Activated T-cell treated with anti-CD3 and anti-CD28 coated beads for 48 hours (primary cell): ENCODE measurements around the gene METTL16.
A peak's percentile ranks its signal among the peaks of the same experiment; 100 is the strongest.

Experiments used
- DNase-seq: peaks from one replicate; pipeline ENCODE4 v3.0.0-alpha.2; 2020; ENCODE audit warnings: low read depth

The METTL16 gene

DNA sequence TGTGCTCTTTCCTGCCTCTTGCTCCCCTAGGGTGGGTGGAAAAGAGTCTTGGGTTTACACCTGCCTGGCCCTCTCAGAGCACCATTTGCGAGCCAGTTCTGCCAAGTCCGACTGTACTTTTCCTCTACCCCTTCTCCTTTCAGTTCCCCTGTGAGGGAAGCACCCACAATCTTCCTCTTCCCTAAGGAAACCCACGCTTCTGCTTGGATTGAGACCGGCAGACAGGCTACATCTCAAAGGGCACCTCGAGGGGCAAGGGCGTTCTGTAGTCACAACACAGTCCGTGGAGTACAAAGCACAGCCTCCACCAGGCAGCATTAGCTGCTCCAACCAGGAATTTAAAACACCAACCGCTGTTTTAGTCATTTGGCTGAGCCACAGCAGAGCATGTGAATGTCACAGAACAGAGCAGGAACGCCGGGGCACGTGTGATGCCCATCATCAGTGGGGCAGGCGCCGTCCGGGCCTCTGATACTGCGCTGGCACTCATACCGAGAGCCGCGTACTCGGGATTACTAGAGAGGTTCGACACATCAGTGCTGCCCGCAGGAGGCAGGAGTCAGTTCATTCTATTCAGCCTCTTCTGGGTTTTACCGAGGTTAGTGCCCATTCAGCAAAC lies 97.1 kb downstream of the METTL16 start:
- DNase-seq, result no peak

DNA sequence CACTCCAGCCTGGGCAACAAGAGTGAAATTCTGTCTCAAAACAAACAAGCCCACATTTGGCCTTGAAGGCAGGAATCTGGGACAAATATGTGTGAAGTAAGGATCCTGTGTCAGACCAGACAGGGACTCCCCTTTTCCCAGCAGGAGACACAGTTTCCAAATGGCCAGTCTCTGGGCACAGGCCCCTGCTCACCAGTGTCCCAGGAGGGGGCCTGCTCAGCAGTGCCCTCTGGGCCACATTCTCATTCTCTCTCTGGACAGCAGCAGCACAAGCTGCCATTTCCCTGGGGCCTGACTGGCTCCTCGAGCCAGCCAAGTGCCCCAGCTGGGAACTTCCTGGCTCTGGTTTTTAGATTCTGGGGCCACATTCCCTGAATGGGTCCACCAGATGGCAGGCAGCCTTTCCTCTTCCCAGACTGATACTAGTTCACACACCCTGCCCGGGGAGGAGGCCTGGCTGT lies 99.1 kb downstream of the METTL16 start:
- DNase-seq, result no peak

DNA sequence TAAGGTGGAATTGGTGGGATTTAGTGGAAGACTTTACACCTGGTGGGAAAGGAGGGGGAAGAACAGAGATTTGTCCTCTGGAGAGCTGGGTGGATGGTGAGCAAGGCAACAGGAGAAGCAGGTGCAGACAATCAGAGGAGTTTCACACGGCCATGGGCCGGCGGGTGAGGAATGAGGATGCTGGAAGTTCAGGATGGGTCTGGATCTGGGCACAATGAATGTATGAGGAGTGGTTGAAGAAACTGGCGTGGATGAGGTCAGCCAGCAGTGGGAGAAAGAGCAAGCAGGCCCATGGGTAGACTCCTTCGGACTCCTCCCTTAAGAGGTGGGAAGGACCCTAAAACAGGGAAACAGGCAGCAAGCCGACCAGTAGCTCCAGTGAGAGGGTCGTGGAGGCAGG lies 100.7 kb downstream of the METTL16 start:
- DNase-seq, result no peak

DNA sequence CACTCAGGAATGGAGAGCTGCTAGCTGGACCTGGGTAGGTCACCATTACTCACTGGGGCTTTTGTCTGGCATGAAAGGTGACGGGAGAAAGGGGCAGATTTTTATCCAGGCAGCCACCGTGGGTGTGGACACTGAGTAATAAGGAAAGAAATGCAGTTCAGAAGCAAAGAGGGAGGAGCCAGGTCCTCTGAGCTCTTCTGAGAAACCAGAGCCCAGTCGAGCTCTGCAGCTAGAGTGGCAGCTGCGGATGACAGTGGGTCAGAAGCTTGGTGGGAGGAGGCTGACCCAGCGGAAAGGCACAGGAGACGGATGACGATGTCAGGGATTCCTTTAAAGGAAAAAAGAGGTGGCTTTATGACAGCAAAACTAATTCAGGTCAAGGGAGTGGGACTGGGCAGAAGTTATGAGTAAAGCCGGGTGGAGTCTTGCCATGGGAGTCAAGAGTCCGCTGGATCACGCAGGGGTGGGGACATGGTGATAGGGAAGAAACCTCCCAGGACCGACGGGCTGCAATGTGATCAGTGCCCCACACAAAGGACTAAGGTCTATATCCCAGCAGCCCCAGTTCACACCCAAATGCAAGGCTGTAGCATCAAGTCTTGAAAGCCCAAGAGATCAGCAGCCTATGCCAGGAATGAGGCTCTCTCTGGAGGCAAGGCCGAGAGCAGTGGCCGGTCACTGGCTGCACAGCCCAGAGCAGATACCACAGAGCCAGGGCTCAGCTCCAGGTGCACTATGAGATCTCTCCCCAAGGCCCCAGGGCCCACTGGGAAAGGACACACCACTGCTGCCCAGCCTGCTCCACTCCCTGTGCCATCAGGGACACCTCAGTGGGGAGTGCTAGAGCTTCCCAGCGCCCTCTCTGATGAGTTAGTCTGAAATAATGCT lies 104.5 kb downstream of the METTL16 start:
- no peak for DNase-seq

DNA sequence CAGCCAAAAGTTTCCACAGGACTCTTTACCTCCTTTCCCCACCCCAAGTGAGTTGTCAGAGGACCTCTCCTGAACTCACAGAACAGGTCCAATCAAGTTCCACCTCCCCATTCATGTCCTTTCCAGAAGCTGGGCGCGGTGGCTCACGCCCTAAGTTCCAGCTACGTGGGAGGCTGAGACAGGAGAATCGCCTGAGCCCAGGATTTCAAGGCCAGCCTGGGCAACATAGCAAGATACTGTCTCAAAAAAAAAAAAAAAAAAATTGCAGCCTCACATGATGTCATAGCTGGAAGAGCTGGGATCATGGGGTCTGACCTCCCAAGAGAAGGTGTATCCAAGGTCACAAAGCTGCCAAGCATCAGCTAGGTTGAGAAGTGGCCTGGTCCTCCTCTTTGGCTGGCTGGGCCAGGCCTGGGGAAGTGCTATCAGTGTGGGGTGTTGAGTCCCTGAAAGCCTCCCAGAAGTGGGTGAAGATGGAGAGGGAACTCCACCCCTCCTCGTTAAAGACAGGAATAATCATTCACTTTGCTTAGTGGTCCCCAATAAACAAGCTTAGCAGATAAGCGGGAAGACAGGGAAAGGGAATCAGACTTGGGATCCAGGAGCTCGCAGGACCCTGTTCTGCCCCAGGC lies 105.3 kb downstream of the METTL16 start:
- DNase-seq, result no peak

DNA sequence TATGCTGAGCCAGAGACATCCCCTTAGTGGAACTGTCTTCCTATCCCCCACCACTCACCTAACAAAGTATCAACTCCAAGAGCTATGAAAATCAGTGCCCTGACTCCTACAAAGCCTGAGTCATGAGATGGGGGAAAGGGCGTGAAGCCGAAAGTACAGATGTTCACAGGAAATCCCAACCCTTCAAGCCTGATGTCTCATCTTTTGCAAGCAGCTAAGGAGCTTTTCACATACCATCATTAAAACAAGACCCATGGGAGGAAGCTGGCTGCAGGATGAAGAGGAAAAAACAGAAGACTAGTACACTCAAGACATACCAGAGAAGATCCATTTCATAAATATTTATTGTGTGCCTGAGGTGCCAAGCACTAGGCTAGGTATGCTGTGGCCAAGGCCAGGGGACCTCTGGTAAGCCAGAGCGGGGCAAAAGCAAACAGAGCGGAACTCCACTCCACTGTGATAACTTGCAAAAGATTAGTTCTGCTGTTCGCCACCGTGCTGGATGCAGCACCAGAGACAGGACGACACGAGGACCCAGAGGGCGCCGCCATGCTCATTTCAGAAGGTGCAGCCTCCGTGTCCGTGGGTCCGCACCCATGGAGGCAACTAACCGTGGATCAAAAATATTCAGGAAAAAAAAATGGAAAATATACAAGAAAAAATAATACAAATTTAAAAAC lies 106.3 kb downstream of the METTL16 start:
- no peak for DNase-seq

DNA sequence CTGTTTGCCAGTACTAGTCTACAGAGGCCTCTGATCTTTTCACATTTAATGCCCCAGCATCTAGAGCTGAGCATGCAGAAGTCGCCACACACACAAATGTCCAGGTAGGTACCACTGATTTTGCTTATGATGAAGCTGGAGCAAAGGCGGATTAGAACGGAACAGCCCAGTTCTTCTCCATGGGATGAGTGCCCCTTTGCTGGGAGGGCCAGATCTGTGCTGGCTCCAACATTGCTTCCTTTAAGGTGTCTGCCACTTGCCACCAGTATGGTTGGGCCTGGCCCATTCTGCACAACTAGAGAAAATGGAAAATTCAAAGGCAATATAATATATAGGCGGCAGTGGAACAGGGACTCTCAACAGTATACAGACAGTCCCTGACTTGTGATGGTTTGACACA lies 108.6 kb downstream of the METTL16 start:
- DNase-seq, result no peak

DNA sequence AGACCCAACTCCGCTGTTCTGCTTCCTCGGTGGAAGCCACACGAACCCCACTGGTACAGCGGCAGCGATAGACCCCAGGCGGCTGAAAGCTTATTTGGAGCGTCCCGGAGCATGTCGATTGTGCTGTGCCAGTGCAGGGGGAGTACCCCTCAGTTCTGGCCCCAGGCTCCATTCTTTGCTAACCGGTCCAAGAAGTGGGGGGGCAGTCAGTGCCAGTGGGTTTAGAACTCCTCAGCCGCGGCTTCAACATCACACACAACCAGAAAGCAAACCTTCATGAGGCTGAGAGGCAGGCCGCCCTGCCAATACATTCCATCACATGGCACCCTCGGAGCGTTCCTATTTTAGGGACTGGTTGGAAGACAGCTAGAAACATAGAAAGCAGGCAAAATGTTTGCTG lies 109.1 kb downstream of the METTL16 start:
- DNase-seq, result no peak

DNA sequence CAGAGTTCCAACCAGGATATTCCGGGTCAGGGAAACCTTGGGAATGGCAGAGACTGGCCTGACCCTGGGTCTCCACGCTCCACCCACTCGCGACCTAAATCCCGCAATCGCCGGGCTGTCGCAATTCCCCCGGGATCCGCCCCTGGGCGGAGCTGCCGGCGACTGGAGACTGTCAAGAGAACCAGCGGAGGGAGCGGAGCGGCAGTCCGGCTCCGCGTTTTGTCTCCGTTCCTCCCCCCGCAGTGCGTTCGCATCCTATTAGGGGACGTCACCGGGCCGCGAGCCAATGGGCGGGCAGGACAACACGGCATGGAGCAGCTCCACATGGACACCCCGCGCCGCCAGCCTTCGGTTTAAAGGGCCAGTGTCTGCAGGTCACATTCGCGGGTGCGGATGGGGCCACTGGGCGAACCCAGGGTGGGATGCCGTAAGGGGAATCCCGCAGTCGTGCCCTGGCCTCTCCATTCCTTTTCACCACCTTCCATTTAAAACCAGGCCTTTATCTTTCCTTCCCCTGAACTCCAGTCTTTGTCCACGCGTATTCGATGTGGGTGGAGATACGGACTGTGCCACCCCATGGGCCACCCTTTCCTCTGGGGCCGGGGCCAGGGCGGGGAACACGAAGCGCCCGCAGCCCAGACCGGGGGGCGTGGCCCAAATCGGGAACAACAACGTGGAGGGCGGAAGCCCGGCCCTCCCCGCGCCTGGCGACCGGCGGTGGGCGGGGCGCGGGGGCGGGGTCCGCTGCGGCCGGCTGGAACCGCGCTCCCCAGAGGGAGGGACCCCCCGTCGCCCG lies 110.1 kb downstream of the METTL16 start:
- peak; percentile 98 for DNase-seq

DNA sequence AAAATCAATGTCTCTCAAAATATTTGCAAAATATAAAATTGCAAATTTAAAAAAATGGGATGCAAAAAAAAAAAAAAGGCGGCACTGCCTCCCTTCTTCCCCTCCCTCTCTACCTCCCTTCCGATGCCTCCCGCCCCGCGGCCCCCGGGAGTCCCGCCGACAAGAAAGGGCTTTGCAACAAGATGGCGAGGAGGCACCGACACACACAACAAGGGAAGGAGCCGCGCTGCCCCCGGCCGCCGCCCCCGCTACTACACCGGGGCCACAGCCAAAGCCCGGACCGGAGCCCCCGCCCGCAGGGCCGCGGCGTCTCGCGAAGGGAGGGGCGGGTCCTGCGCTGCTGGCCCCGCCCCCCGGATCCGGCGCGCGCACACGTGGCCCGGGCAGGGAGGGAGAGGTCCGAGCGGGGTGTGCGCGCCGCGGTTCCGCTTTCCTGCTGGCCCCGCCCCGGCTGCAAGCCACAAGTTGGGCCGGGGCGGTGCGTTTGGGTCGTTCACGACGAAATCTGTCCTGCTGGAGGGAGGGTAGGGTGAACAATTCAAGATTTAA lies 110.7 kb downstream of the METTL16 start, which contains the start of gene MNT:
Gene MNT (minus strand): TSS at position 184 of the 549 bp plus-strand sequence. CDS start 348 bp downstream, outside the sequence.
- peak; percentile 95 for DNase-seq

DNA sequence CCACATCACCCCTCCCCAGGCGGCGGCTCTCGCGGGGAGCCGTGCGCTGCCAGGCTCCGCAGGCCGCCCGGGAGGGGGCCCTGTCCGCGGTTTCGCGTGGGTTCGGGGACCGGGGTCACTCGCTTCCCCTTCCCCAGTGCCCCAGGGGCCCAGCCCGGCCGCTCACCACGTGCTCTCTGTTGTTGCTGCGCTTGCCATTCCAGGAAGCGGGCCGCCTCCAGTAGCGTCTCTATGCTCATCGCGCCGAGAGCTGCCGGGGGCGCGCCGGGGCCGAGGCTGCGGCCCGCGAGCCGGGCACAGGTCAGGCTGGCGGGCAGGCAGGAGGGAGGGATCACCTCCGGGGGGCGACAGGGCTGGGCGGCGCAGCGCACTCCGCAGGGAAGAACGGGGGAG lies 111.2 kb downstream of the METTL16 start:
- peak; percentile 61 for DNase-seq

DNA sequence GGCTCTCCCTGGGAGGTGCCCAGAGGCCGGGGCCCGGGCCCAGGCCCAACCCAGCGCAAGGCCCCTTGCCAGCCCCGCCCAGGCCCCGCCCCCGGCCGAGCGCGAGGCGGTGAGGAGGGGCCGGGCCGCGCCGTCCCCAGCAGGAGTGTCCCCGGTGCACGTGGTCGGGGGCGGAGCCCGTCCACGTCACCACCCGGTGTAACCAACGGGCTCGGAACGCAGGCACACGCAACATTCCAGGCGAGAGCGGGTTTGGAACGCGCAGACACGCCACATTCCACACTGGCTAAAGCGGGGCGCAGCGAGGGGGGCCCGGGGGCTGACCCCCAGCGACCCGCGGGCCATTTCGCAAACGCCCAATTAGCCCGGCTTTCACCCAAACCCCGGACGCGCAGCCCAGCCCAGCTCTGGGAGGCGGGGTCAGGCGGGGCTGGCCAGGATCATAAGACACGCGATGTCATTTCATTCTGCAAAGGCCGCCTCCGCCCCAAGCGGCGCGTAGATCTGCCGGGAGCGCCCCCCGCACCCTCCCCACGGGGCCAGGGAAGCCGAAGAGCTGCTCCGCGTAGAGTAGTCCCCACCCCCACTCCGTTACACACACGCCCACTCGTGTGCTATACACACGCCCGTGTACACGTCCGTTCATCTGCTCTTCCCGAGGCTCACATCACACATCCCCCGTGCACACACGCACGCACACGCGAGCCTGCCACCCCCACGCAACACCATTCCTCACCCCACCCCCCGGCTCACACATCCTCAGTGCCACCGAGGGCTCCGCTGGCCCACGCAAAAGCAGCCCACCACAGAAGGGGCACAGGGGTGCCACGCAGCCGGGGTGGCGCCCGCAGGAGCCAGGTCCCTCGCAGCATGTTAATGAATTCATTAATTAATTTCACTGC lies 111.9 kb downstream of the METTL16 start:
- DNase-seq, result peak; percentile 97

DNA sequence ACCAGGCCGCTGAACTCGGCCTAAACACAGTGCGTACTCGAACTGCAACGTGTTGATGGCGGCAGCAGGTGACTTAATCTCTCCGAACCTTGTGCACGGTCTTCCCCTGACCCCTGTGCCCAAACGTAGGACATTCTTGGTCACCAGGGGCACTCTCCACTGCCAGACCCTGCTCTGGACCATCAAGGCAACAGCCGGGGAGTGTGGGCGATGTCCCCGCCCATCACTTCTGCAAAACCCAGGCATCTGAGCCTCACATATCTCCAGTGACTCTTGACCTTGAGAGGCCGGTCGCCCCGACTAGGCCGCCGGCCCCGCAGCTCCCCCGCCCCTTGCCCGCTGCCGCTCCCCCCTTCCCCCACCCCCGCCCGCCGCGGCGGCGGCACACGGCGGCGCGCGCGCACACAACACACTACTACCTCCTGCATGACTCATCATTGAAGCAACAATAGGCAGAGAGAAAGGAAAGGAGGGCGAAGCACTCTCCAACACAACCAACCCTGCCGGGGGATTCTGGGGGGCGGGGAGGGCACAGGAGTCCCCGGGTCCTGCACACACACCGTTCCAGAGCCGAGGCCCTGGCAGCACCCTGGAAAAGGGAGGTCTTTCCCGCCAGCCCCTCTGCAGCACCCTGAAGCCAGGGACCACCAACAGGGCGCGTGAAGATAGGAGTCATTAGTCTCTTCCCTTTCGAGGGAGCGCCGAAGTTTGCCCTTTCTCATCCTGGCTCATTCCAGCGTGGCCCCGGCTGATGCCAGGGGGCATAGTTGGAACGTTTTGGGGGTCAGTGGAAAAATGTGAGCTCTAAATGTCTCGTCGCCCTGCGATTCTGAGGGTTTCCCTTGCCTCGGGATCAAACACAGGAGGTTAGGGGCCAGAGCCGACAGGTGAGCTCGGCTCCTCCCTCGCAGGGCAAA lies 112.8 kb downstream of the METTL16 start:
- peak; percentile 49 for DNase-seq

DNA sequence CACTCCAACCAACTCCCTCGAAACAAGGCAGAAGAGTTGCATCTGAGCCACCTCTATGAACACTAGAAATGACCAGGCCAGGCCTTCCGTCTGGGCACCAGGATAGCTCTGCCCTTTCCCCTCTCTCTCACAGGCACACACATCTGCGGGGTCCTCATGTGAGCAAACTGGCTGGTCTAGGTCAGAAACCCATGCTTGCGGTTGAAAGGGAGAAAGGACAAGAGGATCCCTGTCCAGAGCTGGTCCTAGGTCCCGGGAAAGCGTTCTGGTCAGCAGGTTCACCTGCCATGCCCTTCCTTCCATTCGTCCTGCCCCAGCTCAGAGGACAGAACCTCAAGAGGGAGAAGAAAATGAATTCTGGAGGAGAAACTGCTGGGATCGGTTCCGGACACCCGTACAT lies 113.5 kb downstream of the METTL16 start:
- DNase-seq, result no peak

DNA sequence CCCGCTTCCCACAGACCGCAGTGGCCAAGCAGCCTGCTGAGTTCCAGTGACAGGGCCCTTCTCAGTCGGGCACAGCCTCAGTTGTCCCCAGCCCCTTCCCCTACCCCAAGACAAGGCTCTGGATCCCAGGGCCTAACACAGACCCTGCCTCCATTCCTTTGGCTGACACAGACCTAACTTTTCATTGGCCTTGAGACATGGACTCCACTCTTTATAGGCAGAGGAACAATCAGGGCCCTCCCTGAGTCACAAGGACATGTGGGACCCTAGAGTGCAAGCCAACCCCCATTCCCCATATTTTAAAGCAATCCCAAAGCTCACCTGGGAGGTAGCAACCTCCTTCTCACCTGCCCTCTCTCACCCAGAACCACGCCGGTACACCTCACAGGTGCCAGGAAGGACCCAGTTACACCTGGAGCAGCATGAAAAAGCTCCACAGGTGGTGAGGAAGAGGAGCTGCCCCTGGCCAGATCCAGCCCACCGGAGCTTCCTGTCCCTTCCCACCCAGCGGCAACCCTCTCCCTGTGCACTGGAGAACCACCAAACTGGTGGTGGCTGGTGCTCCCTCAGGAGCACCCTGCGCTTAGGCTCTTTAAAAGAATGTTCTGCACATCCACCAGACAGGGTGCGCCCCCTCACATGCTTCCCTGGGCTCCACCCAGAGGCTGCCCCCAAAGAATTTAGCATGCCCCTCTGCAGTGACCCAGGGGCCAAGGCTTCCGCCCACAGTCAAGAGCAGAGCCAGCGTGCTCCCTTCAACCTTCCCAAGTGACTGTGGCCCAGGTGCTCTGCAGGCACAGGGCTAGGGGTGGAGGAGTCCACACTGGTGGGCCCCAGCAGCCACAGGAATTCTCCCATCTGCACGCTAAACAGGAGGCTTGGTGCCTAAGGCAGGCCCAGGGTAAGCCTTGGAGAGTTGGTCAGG lies 114.2 kb downstream of the METTL16 start:
- no peak for DNase-seq

DNA sequence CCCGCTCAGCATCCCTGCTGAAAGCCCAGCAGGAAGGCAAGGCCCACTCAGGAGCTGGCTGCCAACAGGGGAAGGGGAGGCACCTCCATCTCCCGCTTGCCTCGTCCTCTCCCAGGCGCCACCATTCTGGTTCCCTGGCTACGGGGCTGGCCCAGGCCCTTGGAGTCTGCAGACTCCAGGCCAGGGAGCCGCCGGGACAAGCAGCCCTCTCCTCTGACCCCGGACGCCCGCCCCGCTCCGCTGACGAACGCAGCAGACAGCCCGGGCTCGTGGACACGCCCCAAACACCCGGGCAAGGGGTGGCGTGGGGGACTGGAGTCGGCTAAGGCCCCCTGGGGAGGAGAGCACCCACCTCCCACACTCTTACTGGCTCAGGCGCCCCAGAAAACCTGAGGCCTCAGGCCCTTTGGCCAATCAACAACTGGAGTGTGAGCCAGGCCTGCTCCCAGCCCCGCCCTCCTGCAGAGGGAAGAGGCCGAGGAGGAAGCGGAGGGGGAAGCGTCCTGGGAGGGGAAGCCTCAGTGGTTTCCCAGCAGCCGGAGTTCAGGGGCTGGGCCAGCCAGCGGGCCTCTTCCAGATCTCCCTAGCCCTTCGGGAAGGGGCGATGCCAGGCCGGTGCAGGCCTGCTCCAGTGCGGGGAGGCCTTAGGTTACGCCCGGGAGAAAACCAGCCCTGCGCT lies 115.0 kb downstream of the METTL16 start:
- peak; percentile 58 for DNase-seq

DNA sequence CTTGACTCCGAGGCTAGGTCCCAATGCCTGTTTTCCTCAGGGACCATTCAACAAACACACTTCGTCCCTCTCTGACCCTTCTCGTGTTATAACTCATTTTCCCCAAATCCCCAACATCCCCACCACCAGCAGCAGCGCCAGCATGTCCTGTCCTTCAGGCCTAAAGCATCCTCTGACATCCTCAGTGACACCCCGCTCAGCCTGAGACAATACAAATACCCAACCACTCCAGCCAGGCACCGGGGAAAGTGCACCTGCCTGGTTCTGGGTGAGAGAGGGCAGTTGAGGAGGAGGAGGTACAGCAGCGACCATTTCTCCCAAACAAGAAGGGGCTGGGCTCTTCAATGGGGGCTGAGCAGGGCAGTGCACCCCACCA lies 115.5 kb downstream of the METTL16 start:
- no peak for DNase-seq
